Thyroid gland (tissue), 4 donors: Measurements from ENCODE around the gene LCAT. TPM values are rescaled to one million over a fixed set of nuclear protein-coding genes. Genes with fewer than 3 reads are reported as not detected.

Experiments used
- DNase-seq, 2 donors: peaks; one replicate each; pipeline ENCODE4 v3.0.0-alpha.2; 2019
- H3K27ac ChIP-seq, 3 donors: fragments of 200-600 bp; sonication (generic); 1 replicate in 2 of 3; 2 replicates in 1 of 3; pipeline ENCODE4 v1.5.1; 2016 to 2019; ENCODE audit warnings: mild to moderate bottlenecking in 1 of 3, moderate library complexity in 1 of 3
- H3K27me3 ChIP-seq: fragments of 200-600 bp; sonication (generic); one replicate; pipeline ENCODE4 v1.5.1; 2019
- H3K36me3 ChIP-seq, 2 donors: fragments of 200-600 bp; sonication (generic); one replicate each; pipeline ENCODE4 v1.5.1; 2016 to 2019
- H3K4me1 ChIP-seq, 2 donors: fragments of 200-600 bp; sonication (generic); one replicate each; pipeline ENCODE4 v1.5.1; 2017 to 2019
- H3K4me3 ChIP-seq, 3 donors: fragments of 200-600 bp; sonication (generic); replicated peaks in 1 of 3; 1 replicate in 2 of 3; 2 replicates in 1 of 3; pipeline ENCODE4 v1.5.1; 2016; ENCODE audit warnings: mild to moderate bottlenecking in 1 of 3
- H3K9me3 ChIP-seq: fragments of 200-600 bp; sonication (generic); one replicate; pipeline ENCODE4 v1.5.1; 2017
- POLR2A ChIP-seq, 2 donors: fragments of 450-650 bp; IDR thresholded peaks; one replicate each; pipeline ENCODE4 v1.6.1; 2017; ENCODE audit warnings: antibody characterized with exemption in 2 of 2, mild to moderate bottlenecking in 2 of 2, moderate library complexity in 1 of 2
- WGBS, 2 donors: methylation state at CpG; one replicate each; pipeline ENCODE4 v1.1.5; 2017; 5-methylcytosine and 5-hydroxymethylcytosine counted together
- intact Hi-C: fragments of 100-400 bp; cut with DNase I; formaldehyde crosslinking; loops from one replicate; pipeline ENCODE4 v1.15.1; 2023
- total RNA-seq, 4 donors: library from RNA; depleted of rRNA; stranded (reverse); fragments of >200 nt; gene quantifications; one replicate each; pipeline ENCODE4 v1.2.3, GENCODE V29; 2016
- TF ChIP-seq, protein P1 (sequence below), 6 experiments: fragments of 200-600 bp in 3 of 6; fragments of 450-650 bp in 3 of 6; sonication (generic) in 3 of 6; IDR thresholded peaks; one replicate each; pipeline ENCODE4 v1.5.1; 2016 to 2019; ENCODE audit warnings: antibody characterized with exemption in 6 of 6, mild to moderate bottlenecking in 2 of 6, inconsistent platforms in 1 of 6, moderate library complexity in 1 of 6

LCAT gene
- total RNA-seq, 4 donors from 2014 or later = 9.9 to 16.4 (median 13.4) TPM

DNA sequence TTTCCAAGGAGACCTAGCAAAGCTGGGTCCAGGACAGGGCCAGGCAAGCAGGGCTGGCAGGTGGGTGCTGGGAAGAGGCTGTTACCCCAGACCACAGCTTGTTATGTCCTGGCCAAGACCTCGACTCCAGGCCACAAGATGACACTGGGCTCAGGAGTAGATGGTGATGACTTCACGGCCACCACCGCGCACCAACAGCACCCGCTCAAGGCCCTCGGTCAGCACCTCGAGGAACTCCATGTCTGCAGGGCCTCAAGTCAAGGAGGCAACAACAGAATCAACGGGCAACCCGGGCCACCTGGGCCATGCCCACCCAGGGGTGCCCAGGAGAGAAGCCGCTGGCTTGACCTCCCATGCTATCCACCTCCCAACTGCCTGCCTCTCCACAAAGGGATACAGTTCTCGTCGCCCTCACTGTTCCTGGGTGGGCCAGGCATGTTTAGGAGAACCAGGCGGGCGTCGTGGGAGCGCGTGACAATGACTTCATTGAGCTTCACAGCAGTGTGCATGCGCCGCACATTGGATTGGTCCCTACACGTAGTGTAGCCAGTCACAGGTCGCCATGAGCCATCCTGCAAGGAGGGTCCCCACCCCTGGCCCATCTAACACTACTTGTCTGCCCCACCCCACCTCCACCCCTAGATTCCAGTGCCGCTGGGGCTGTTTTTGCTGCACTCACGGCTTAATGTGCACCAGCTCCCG lies 921 bp upstream of the LCAT start:
- WGBS, 2 donors = 90 to 95% methylated on average over 12 to 23 of the region's 24 CpGs
- no peaks in the 10 kb centered on the region for H3K27me3 ChIP-seq
- no peak overlapping the region for H3K4me3 ChIP-seq
- H3K36me3 ChIP-seq = peaks cover 57 to 58% of the 10 kb centered on the region in 2 donors
- TF ChIP-seq, protein P1, sequence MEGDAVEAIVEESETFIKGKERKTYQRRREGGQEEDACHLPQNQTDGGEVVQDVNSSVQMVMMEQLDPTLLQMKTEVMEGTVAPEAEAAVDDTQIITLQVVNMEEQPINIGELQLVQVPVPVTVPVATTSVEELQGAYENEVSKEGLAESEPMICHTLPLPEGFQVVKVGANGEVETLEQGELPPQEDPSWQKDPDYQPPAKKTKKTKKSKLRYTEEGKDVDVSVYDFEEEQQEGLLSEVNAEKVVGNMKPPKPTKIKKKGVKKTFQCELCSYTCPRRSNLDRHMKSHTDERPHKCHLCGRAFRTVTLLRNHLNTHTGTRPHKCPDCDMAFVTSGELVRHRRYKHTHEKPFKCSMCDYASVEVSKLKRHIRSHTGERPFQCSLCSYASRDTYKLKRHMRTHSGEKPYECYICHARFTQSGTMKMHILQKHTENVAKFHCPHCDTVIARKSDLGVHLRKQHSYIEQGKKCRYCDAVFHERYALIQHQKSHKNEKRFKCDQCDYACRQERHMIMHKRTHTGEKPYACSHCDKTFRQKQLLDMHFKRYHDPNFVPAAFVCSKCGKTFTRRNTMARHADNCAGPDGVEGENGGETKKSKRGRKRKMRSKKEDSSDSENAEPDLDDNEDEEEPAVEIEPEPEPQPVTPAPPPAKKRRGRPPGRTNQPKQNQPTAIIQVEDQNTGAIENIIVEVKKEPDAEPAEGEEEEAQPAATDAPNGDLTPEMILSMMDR (IDR thresholded peaks at IDR 0.05) = no peak
- no peak for TF ChIP-seq POLR2A (IDR thresholded peaks at IDR 0.05)
- no peaks in the 10 kb centered on the region for H3K9me3 ChIP-seq
- no peak for DNase-seq
- H3K4me1 ChIP-seq = peaks cover 0 to 9% of the 10 kb centered on the region in 2 donors
- no peak overlapping the region for H3K27ac ChIP-seq
- intact Hi-C loops = loop anchor here (5.0 kb wide), 1 partner anchor 403 kb away; no protein-coding TSS in a partner anchor

- 87 to 97% methylated on average over 3 to 5 of the region's 6 CpGs for WGBS, 2 donors
- no peak for DNase-seq
- H3K36me3 ChIP-seq = peaks cover 41 to 42% of the 10 kb centered on the region in 2 donors
- peaks cover 0 to 9% of the 10 kb centered on the region in 2 donors for H3K4me1 ChIP-seq
- H3K27ac ChIP-seq = peak overlapping the region in 1 of 3 donors; percentile 12
- TF ChIP-seq, protein P1 (IDR thresholded peaks at IDR 0.05) = no peak
- no peaks in the 10 kb centered on the region for H3K9me3 ChIP-seq
- H3K4me3 ChIP-seq = no peak overlapping the region
- intact Hi-C loops = no loop called here
- no peaks in the 10 kb centered on the region for H3K27me3 ChIP-seq
Measured at GRCh38 chr16:67943256-67943618, 683 bp downstream of the LCAT start.

GRCh38 chr16:67942510-67943255 lies 1.2 kb downstream of the LCAT start:
- Histone ChIP-seq H3K27ac (peak overlapping the region in 1 of 3 donors; percentile 12), H3K36me3 (peaks cover 35 to 36% of the 10 kb centered on the region in 2 donors), H3K4me3 (no peak overlapping the region), H3K4me1 (peaks cover 0 to 9% of the 10 kb centered on the region in 2 donors), H3K9me3 (no peaks in the 10 kb centered on the region), H3K27me3 (no peaks in the 10 kb centered on the region)
- TF ChIP-seq, protein P1 (IDR thresholded peaks at IDR 0.05) = no peak
- TF ChIP-seq POLR2A (IDR thresholded peaks at IDR 0.05) = no peak
- 58 to 85% methylated on average over 4 to 8 of the region's 27 CpGs for WGBS, 2 donors
- intact Hi-C loops = no loop called here
- DNase-seq = peak; percentile 68 to 73

GRCh38 chr16:67942200-67942509 lies 1.8 kb downstream of the LCAT start:
- peaks cover 0 to 13% of the 10 kb centered on the region in 2 donors for H3K4me1 ChIP-seq
- intact Hi-C loops = no loop called here
- no peaks in the 10 kb centered on the region for H3K27me3 ChIP-seq
- 78% methylated on average over 4 of the region's 6 CpGs; no CpG with 5 or more reads in 1 of the 2 donors for WGBS, 2 donors
- no peak overlapping the region for H3K4me3 ChIP-seq
- peaks cover 30 to 31% of the 10 kb centered on the region in 2 donors for H3K36me3 ChIP-seq
- H3K9me3 ChIP-seq = no peaks in the 10 kb centered on the region
- H3K27ac ChIP-seq = peak overlapping the region in 1 of 3 donors; percentile 12
- TF ChIP-seq, protein P1 (IDR thresholded peaks at IDR 0.05) = peak in 5 of 6 experiments; percentile 33 to 58 (median 47)
- TF ChIP-seq POLR2A (IDR thresholded peaks at IDR 0.05) = no peak
- DNase-seq = peak in 1 of 2 donors; percentile 35
